B cell (primary cell): Measurements from ENCODE around the gene KLHL17. TPM values are rescaled to one million over a fixed set of nuclear protein-coding genes. Genes with fewer than 3 reads are reported as not detected.

Experiments used
- ATAC-seq: fragments of 200-7000 bp; cut with Tn5 transposase; one replicate; pipeline ENCODE4 v1.10.0; 2021; ENCODE audit warnings: low read depth, mild to moderate bottlenecking, moderate number of reproducible peaks, moderate library complexity
- CTCF ChIA-PET: fragments of 350-600 bp; sonication (Branson Sonifier 250); formaldehyde crosslinking; loops from one replicate; lab custom pipeline; 2021; ENCODE audit warnings: antibody characterized with exemption, inconsistent platforms; lab: Charles Lee
- POLR2A ChIA-PET: fragments of 350-600 bp; sonication (Branson Sonifier 250); formaldehyde crosslinking; loops from one replicate; lab custom pipeline; 2021; ENCODE audit warnings: antibody characterized with exemption; lab: Charles Lee
- DNase-seq: peaks from one replicate; pipeline ENCODE4 v3.0.0; 2013
- H2AFZ ChIP-seq: 2 replicates; pipeline ENCODE4 v1.6.1; 2012; ENCODE audit warnings: mild to moderate bottlenecking, low read depth, low read length; ENCODE audit not compliant: insufficient read depth, poor library complexity, severe bottlenecking
- H3K27ac ChIP-seq, 2 donors: 1 replicate in 1 of 2; 2 replicates in 1 of 2; pipeline ENCODE4 v1.5.1; 2012 to 2013; ENCODE audit warnings: low read length in 2 of 2, mild to moderate bottlenecking in 2 of 2, moderate library complexity in 1 of 2
- H3K27me3 ChIP-seq, 4 experiments: fragments of 200-600 bp in 1 of 4; sonication (generic) in 1 of 4; replicated peaks in 1 of 4; 1 replicate in 2 of 4; 2 replicates in 2 of 4; pipeline versions ENCODE4 v1.6.1 to v1.7.0; 2013 to 2016; ENCODE audit warnings: low read length in 3 of 4, mild to moderate bottlenecking in 2 of 4, mixed read lengths in 1 of 4, moderate library complexity in 1 of 4; ENCODE audit not compliant: insufficient read depth in 4 of 4, control insufficient read depth in 3 of 4; ENCODE audit errors: control extremely low read depth in 1 of 4
- H3K36me3 ChIP-seq, 2 experiments: replicated peaks in 1 of 2; 1 replicate in 1 of 2; 2 replicates in 1 of 2; pipeline versions ENCODE4 v1.6.1 to v1.7.1; 2013; ENCODE audit warnings: low read length in 1 of 2; ENCODE audit not compliant: insufficient read depth in 2 of 2, control insufficient read depth in 1 of 2; ENCODE audit errors: control extremely low read depth in 1 of 2, extremely low read depth in 1 of 2
- H3K4me1 ChIP-seq, 2 donors: fragments of 200-600 bp in 1 of 2; sonication (generic) in 1 of 2; 1 replicate in 1 of 2; 2 replicates in 1 of 2; pipeline versions ENCODE4 v1.5.1 to v1.6.1; 2013 to 2017; ENCODE audit warnings: low read length in 2 of 2; ENCODE audit not compliant: control insufficient read depth in 2 of 2, insufficient read depth in 2 of 2
- H3K4me2 ChIP-seq: replicated peaks from 2 replicates; pipeline ENCODE3; 2012; ENCODE audit warnings: mild to moderate bottlenecking, low read depth, low read length; ENCODE audit not compliant: poor library complexity, severe bottlenecking
- H3K4me3 ChIP-seq, 5 experiments: fragments of 200-600 bp in 1 of 5; sonication (generic) in 1 of 5; 1 replicate in 3 of 5; 2 replicates in 2 of 5; pipeline versions ENCODE4 v1.5.1 to v1.7.0; 2011 to 2016; ENCODE audit warnings: low read length in 4 of 5, mild to moderate bottlenecking in 4 of 5, low read depth in 2 of 5, control low read depth in 1 of 5, moderate library complexity in 1 of 5; ENCODE audit not compliant: insufficient read depth in 1 of 5; ENCODE audit errors: control extremely low read depth in 1 of 5, extremely low read depth in 1 of 5
- H3K79me2 ChIP-seq: fragments of 200-600 bp; sonication (generic); one replicate; pipeline ENCODE4 v1.6.0; 2016; ENCODE audit warnings: low read length; ENCODE audit not compliant: control insufficient read depth, insufficient read depth
- H3K9ac ChIP-seq: fragments of 200-600 bp; sonication (generic); 2 replicates; pipeline ENCODE4 v1.6.1; 2017; ENCODE audit warnings: mild to moderate bottlenecking, low read length, moderate library complexity
- H3K9me3 ChIP-seq, 3 donors: one replicate each; pipeline versions ENCODE4 v1.6.1 to v1.7.1; 2013; ENCODE audit warnings: low read length in 2 of 3; ENCODE audit not compliant: control insufficient read depth in 2 of 3, insufficient read depth in 1 of 3; ENCODE audit errors: control extremely low read depth in 1 of 3
- H4K20me1 ChIP-seq: 2 replicates; pipeline ENCODE4 v1.6.0; 2012; ENCODE audit warnings: mild to moderate bottlenecking, low read length; ENCODE audit not compliant: insufficient read depth, control insufficient read depth, poor library complexity, severe bottlenecking
- H3K27ac Mint-ChIP-seq: one replicate; pipeline ENCODE4 v1.8.0; 2021; ENCODE audit warnings: mixed read lengths
- H3K27me3 Mint-ChIP-seq: one replicate; pipeline ENCODE4 v1.8.0; 2021; ENCODE audit warnings: mixed read lengths
- H3K4me1 Mint-ChIP-seq: one replicate; pipeline ENCODE4 v1.8.0; 2021; ENCODE audit warnings: mixed read lengths
- H3K4me3 Mint-ChIP-seq: one replicate; pipeline ENCODE4 v1.8.0; 2021; ENCODE audit warnings: mixed read lengths
- H3K9me3 Mint-ChIP-seq: one replicate; pipeline ENCODE4 v1.8.0; 2022; ENCODE audit warnings: mixed read lengths; ENCODE audit not compliant: insufficient read depth
- EZH2 ChIP-seq: IDR thresholded peaks from 2 replicates; pipeline ENCODE4 v1.6.1; 2012; ENCODE audit warnings: borderline replicate concordance, low read depth, mild to moderate bottlenecking, moderate library complexity, low read length; ENCODE audit not compliant: insufficient read depth, poor library complexity, severe bottlenecking
- WGBS: methylation state at CpG from one replicate; pipeline ENCODE4 v1.1.5; 2013; ENCODE audit warnings: missing lambda C conversion rate; ENCODE audit not compliant: insufficient coverage; 5-methylcytosine and 5-hydroxymethylcytosine counted together
- intact Hi-C: fragments of 100-400 bp; cut with micrococcal nuclease; formaldehyde crosslinking; loops from one replicate; pipeline ENCODE4 v1.10.0; 2022
- polyA plus RNA-seq: library from polyadenylated mRNA; depleted of rRNA; stranded (reverse); fragments of >200 nt; gene quantifications from 2 replicates; pipeline ENCODE4 v1.2.3, GENCODE V29; 2012
- total RNA-seq, 2 donors: library from RNA; stranded (reverse); fragments of 120-200 nt in 1 of 2; gene quantifications; 1 replicate in 1 of 2; 2 replicates in 1 of 2; pipeline versions ENCODE4 v1.2.3 to v1.2.4, GENCODE V29; 2013 to 2022
- TF ChIP-seq, protein P1 (sequence below): fragments of 200-600 bp; IDR thresholded peaks from one replicate; pipeline ENCODE4 v1.8.0; 2022; ENCODE audit warnings: antibody characterized with exemption, mild to moderate bottlenecking

KLHL17 gene
- total and polyA plus RNA-seq, 2 donors (not counting 1 experiment from before 2014, with no cell fraction given) = 30.1 to 57.5 TPM

DNA sequence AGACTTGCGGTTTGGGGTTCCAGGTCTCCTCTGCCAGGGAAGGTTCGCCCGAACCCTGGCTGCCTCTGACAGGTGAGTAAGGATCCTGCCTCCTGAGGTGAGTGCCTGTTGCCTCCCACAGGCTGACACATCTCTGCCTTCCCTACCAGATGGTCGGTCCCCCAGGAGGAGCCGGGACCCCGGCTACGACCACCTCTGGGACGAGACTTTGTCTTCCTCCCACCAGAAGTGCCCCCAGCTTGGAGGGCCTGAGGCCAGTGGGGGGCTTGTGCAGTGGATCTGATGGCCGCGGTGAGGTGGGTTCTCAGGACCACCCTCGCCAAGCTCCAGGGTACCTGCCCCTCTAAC lies 13.9 kb downstream of the KLHL17 start:
- no peaks in the 10 kb centered on the region for H3K9me3 Mint-ChIP-seq
- Histone ChIP-seq H3K4me3 (no peak overlapping the region), H4K20me1 (no peaks in the 10 kb centered on the region), H3K4me1 (peaks cover 10% of the 10 kb centered on the region in 2 donors), H3K4me2 (no peak overlapping the region), H3K27ac (no peak overlapping the region), H3K27me3 (peaks cover 0 to 67% (median 17%) of the 10 kb centered on the region in 4 experiments), H3K79me2 (no peaks in the 10 kb centered on the region), H3K9ac (no peak overlapping the region), H3K9me3 (peaks cover 0 to 17% (median 0%) of the 10 kb centered on the region in 3 donors), H2AFZ (no peak overlapping the region), H3K36me3 (no peaks in the 10 kb centered on the region)
- peaks cover 7% of the 10 kb centered on the region for H3K4me1 Mint-ChIP-seq
- peaks cover 27% of the 10 kb centered on the region for H3K27me3 Mint-ChIP-seq
- TF ChIP-seq EZH2 = no peak
- TF ChIP-seq, protein P1, sequence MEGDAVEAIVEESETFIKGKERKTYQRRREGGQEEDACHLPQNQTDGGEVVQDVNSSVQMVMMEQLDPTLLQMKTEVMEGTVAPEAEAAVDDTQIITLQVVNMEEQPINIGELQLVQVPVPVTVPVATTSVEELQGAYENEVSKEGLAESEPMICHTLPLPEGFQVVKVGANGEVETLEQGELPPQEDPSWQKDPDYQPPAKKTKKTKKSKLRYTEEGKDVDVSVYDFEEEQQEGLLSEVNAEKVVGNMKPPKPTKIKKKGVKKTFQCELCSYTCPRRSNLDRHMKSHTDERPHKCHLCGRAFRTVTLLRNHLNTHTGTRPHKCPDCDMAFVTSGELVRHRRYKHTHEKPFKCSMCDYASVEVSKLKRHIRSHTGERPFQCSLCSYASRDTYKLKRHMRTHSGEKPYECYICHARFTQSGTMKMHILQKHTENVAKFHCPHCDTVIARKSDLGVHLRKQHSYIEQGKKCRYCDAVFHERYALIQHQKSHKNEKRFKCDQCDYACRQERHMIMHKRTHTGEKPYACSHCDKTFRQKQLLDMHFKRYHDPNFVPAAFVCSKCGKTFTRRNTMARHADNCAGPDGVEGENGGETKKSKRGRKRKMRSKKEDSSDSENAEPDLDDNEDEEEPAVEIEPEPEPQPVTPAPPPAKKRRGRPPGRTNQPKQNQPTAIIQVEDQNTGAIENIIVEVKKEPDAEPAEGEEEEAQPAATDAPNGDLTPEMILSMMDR = no peak
- H3K27ac Mint-ChIP-seq = no peak overlapping the region
- 79% methylated on average over 8 of the region's 11 CpGs for WGBS
- ChIA-PET POLR2A (no interaction called here), CTCF (no interaction called here)
- H3K4me3 Mint-ChIP-seq = no peak overlapping the region
- intact Hi-C loops = no loop called here
- ATAC-seq (no peak), DNase-seq (no peak)

DNA sequence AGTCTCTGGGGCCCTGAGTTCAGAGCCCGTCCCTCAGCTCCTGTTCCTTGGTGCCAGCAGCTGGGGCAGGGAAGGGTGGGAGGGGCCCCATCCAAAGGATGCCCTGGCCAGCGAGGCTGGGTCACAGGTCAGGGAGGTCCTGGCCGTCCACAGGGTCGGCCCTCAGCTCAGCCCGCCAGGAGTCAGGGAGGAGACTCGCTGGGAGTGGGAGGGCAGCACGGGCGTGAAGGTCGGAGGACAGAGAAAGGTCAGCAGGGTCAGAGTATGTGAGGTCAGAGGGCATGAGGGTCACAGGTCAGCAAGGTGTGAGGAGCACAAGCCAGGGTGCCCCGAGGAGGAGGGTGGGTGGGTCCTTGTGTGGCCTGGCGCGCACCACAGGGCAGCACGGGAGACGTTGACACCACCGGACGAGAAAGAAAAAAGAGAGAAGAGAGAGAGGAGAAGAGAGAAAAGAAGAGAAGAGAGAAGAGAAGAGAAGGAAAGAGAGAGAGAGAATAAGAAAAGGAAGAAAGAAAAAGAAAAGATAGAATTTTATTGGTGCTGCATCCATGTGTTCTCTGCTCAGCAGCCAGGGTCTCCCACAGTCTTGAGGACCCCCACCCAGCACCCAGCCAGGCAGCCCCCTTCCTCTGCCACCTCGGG lies 14.4 kb downstream of the KLHL17 start:
- peaks cover 10% of the 10 kb centered on the region in 2 donors for H3K4me1 ChIP-seq
- no peak overlapping the region for H3K9ac ChIP-seq
- Mint-ChIP-seq H3K27me3 (peaks cover 21% of the 10 kb centered on the region), H3K4me1 (peaks cover 7% of the 10 kb centered on the region), H3K9me3 (no peaks in the 10 kb centered on the region), H3K4me3 (no peak overlapping the region), H3K27ac (no peak overlapping the region)
- no peaks in the 10 kb centered on the region for H3K36me3 ChIP-seq
- no peaks in the 10 kb centered on the region for H3K79me2 ChIP-seq
- peaks cover 0 to 17% (median 0%) of the 10 kb centered on the region in 3 donors for H3K9me3 ChIP-seq
- no peaks in the 10 kb centered on the region for H4K20me1 ChIP-seq
- no peak overlapping the region for H3K27ac ChIP-seq
- no peak overlapping the region for H3K4me2 ChIP-seq
- WGBS = 89% methylated on average over 16 of the region's 17 CpGs
- no peak for TF ChIP-seq EZH2
- TF ChIP-seq, protein P1 = no peak
- ChIA-PET POLR2A (interaction anchor here (1.5 kb wide), 1 partner anchor 16 kb away, joined by 5 read pairs; the partner anchor contains the start of gene NOC2L), CTCF (interaction anchor here (1.4 kb wide), 1 partner anchor 8 kb away, joined by 4 read pairs; the partner anchor contains the start of gene PLEKHN1)
- intact Hi-C loops = no loop called here
- ATAC-seq = no peak
- peaks cover 0 to 65% (median 17%) of the 10 kb centered on the region in 4 experiments for H3K27me3 ChIP-seq
- no peak overlapping the region for H2AFZ ChIP-seq
- DNase-seq = no peak
- H3K4me3 ChIP-seq = no peak overlapping the region
